Measurements from ENCODE around the gene SMIM41. TPM values are rescaled to one million over a fixed set of nuclear protein-coding genes. Genes with fewer than 3 reads are reported as not detected.

The SMIM41 gene
- polyA plus RNA-seq (not detected in 2 replicates), polyA minus RNA-seq (not detected in 2 replicates)

- Histone ChIP-seq H3K9me2 (ENCODE audit: insufficient read depth, low read length) (no peaks in the 10 kb centered on the region), H3K36me3 (ENCODE audit: insufficient read depth, low read length) (no peaks in the 10 kb centered on the region), H3K79me2 (replicated peaks; ENCODE audit: insufficient read depth, low read length) (no peaks in the 10 kb centered on the region), H2AFZ (ENCODE audit: low read depth, low read length) (no peak within 1 kb of the TSS), H3K4me2 (ENCODE audit: low read length) (no peak within 1 kb of the TSS), H3K27me3 (ENCODE audit: insufficient read depth, low read depth, low read length) (no peaks in the 10 kb centered on the region), H3K9me3 (ENCODE audit: low read length) (no peaks in the 10 kb centered on the region), H3K9ac (ENCODE audit: low read length) (no peak within 1 kb of the TSS), H3K4me3 (ENCODE audit: low read length) (no peak within 1 kb of the TSS), H4K20me1 (ENCODE audit: insufficient read depth) (no peaks in the 10 kb centered on the region), H3F3A (ENCODE audit: insufficient read depth, low read length, poor library complexity, severe bottlenecking) (no peaks in the 10 kb centered on the region), H3K27ac (ENCODE audit: low read length) (no peak within 1 kb of the TSS)
- no peak for TF ChIP-seq CTCF (IDR thresholded peaks at IDR 0.05; ENCODE audit: poor library complexity, severe bottlenecking)
Measured at GRCh38 chr12:52079576-52080402, at the start of gene SMIM41. SMIM41 (plus strand) TSS chr12:52079704; CDS start chr12:52079780, 76 bp downstream.

- TF ChIP-seq RAD21 (conservative IDR thresholded peaks at IDR 0.05), result no peak
- peak; percentile 42 for TF ChIP-seq REST (IDR thresholded peaks at IDR 0.05; ENCODE audit: borderline replicate concordance)
- no peak for TF ChIP-seq CTCF (IDR thresholded peaks at IDR 0.05; ENCODE audit: poor library complexity, severe bottlenecking)
- TF ChIP-seq TAF1 (IDR thresholded peaks at IDR 0.05; ENCODE audit: low read depth), result peak; percentile 18
- no peaks in the 10 kb centered on the region for H4K20me1 ChIP-seq (ENCODE audit: insufficient read depth)
- no peaks in the 10 kb centered on the region for H3K79me2 ChIP-seq (replicated peaks; ENCODE audit: insufficient read depth, low read length)
- H3K27me3 ChIP-seq (ENCODE audit: insufficient read depth, low read depth, low read length), result no peaks in the 10 kb centered on the region
- H3K9ac ChIP-seq (ENCODE audit: low read length), result peak overlapping the region; percentile 74
- H2AFZ ChIP-seq (ENCODE audit: low read depth, low read length), result no peak overlapping the region
- peak overlapping the region; percentile 47 for H3K4me2 ChIP-seq (ENCODE audit: low read length)
- no peaks in the 10 kb centered on the region for H3K9me2 ChIP-seq (ENCODE audit: insufficient read depth, low read length)
- H3F3A ChIP-seq (ENCODE audit: insufficient read depth, low read length, poor library complexity, severe bottlenecking), result no peaks in the 10 kb centered on the region
- no peaks in the 10 kb centered on the region for H3K9me3 ChIP-seq (ENCODE audit: low read length)
- peak overlapping the region; percentile 68 for H3K4me3 ChIP-seq (ENCODE audit: low read length)
- no peaks in the 10 kb centered on the region for H3K36me3 ChIP-seq (ENCODE audit: insufficient read depth, low read length)
- H3K27ac ChIP-seq (ENCODE audit: low read length), result peak overlapping the region; percentile 64
Measured at GRCh38 chr12:52032446-52032803, 47.1 kb upstream of the SMIM41 start.
